B cell (primary cell): ENCODE data around the gene NUP210L. TPM values are rescaled to one million over a fixed set of nuclear protein-coding genes. Genes with fewer than 3 reads are reported as not detected.
"Not testable (repeated sequence)": the region's sequence is repeated elsewhere in the genome, so short reads cannot be mapped to it uniquely, and the experiment has no call there.

Experiments used
- ATAC-seq: fragments of 200-7000 bp; cut with Tn5 transposase; one replicate; pipeline ENCODE4 v1.10.0; 2021; ENCODE audit warnings: low read depth, mild to moderate bottlenecking, moderate number of reproducible peaks, moderate library complexity
- CTCF ChIA-PET: fragments of 350-600 bp; sonication (Branson Sonifier 250); formaldehyde crosslinking; loops from one replicate; lab custom pipeline; 2021; ENCODE audit warnings: antibody characterized with exemption, inconsistent platforms; lab: Charles Lee
- POLR2A ChIA-PET: fragments of 350-600 bp; sonication (Branson Sonifier 250); formaldehyde crosslinking; loops from one replicate; lab custom pipeline; 2021; ENCODE audit warnings: antibody characterized with exemption; lab: Charles Lee
- DNase-seq: peaks from one replicate; pipeline ENCODE4 v3.0.0; 2013
- H2AFZ ChIP-seq: 2 replicates; pipeline ENCODE4 v1.6.1; 2012; ENCODE audit warnings: mild to moderate bottlenecking, low read depth, low read length; ENCODE audit not compliant: insufficient read depth, poor library complexity, severe bottlenecking
- H3K27ac ChIP-seq, 2 donors: 1 replicate in 1 of 2; 2 replicates in 1 of 2; pipeline ENCODE4 v1.5.1; 2012 to 2013; ENCODE audit warnings: low read length in 2 of 2, mild to moderate bottlenecking in 2 of 2, moderate library complexity in 1 of 2
- H3K27me3 ChIP-seq, 4 experiments: fragments of 200-600 bp in 1 of 4; sonication (generic) in 1 of 4; replicated peaks in 1 of 4; 1 replicate in 2 of 4; 2 replicates in 2 of 4; pipeline versions ENCODE4 v1.6.1 to v1.7.0; 2013 to 2016; ENCODE audit warnings: low read length in 3 of 4, mild to moderate bottlenecking in 2 of 4, mixed read lengths in 1 of 4, moderate library complexity in 1 of 4; ENCODE audit not compliant: insufficient read depth in 4 of 4, control insufficient read depth in 3 of 4; ENCODE audit errors: control extremely low read depth in 1 of 4
- H3K36me3 ChIP-seq, 2 experiments: replicated peaks in 1 of 2; 1 replicate in 1 of 2; 2 replicates in 1 of 2; pipeline versions ENCODE4 v1.6.1 to v1.7.1; 2013; ENCODE audit warnings: low read length in 1 of 2; ENCODE audit not compliant: insufficient read depth in 2 of 2, control insufficient read depth in 1 of 2; ENCODE audit errors: control extremely low read depth in 1 of 2, extremely low read depth in 1 of 2
- H3K4me1 ChIP-seq, 2 donors: fragments of 200-600 bp in 1 of 2; sonication (generic) in 1 of 2; 1 replicate in 1 of 2; 2 replicates in 1 of 2; pipeline versions ENCODE4 v1.5.1 to v1.6.1; 2013 to 2017; ENCODE audit warnings: low read length in 2 of 2; ENCODE audit not compliant: control insufficient read depth in 2 of 2, insufficient read depth in 2 of 2
- H3K4me2 ChIP-seq: replicated peaks from 2 replicates; pipeline ENCODE3; 2012; ENCODE audit warnings: mild to moderate bottlenecking, low read depth, low read length; ENCODE audit not compliant: poor library complexity, severe bottlenecking
- H3K4me3 ChIP-seq, 5 experiments: fragments of 200-600 bp in 1 of 5; sonication (generic) in 1 of 5; 1 replicate in 3 of 5; 2 replicates in 2 of 5; pipeline versions ENCODE4 v1.5.1 to v1.7.0; 2011 to 2016; ENCODE audit warnings: low read length in 4 of 5, mild to moderate bottlenecking in 4 of 5, low read depth in 2 of 5, control low read depth in 1 of 5, moderate library complexity in 1 of 5; ENCODE audit not compliant: insufficient read depth in 1 of 5; ENCODE audit errors: control extremely low read depth in 1 of 5, extremely low read depth in 1 of 5
- H3K79me2 ChIP-seq: fragments of 200-600 bp; sonication (generic); one replicate; pipeline ENCODE4 v1.6.0; 2016; ENCODE audit warnings: low read length; ENCODE audit not compliant: control insufficient read depth, insufficient read depth
- H3K9ac ChIP-seq: fragments of 200-600 bp; sonication (generic); 2 replicates; pipeline ENCODE4 v1.6.1; 2017; ENCODE audit warnings: mild to moderate bottlenecking, low read length, moderate library complexity
- H3K9me3 ChIP-seq, 3 donors: one replicate each; pipeline versions ENCODE4 v1.6.1 to v1.7.1; 2013; ENCODE audit warnings: low read length in 2 of 3; ENCODE audit not compliant: control insufficient read depth in 2 of 3, insufficient read depth in 1 of 3; ENCODE audit errors: control extremely low read depth in 1 of 3
- H4K20me1 ChIP-seq: 2 replicates; pipeline ENCODE4 v1.6.0; 2012; ENCODE audit warnings: mild to moderate bottlenecking, low read length; ENCODE audit not compliant: insufficient read depth, control insufficient read depth, poor library complexity, severe bottlenecking
- H3K27ac Mint-ChIP-seq: one replicate; pipeline ENCODE4 v1.8.0; 2021; ENCODE audit warnings: mixed read lengths
- H3K27me3 Mint-ChIP-seq: one replicate; pipeline ENCODE4 v1.8.0; 2021; ENCODE audit warnings: mixed read lengths
- H3K4me1 Mint-ChIP-seq: one replicate; pipeline ENCODE4 v1.8.0; 2021; ENCODE audit warnings: mixed read lengths
- H3K4me3 Mint-ChIP-seq: one replicate; pipeline ENCODE4 v1.8.0; 2021; ENCODE audit warnings: mixed read lengths
- H3K9me3 Mint-ChIP-seq: one replicate; pipeline ENCODE4 v1.8.0; 2022; ENCODE audit warnings: mixed read lengths; ENCODE audit not compliant: insufficient read depth
- EZH2 ChIP-seq: IDR thresholded peaks from 2 replicates; pipeline ENCODE4 v1.6.1; 2012; ENCODE audit warnings: borderline replicate concordance, low read depth, mild to moderate bottlenecking, moderate library complexity, low read length; ENCODE audit not compliant: insufficient read depth, poor library complexity, severe bottlenecking
- WGBS: methylation state at CpG from one replicate; pipeline ENCODE4 v1.1.5; 2013; ENCODE audit warnings: missing lambda C conversion rate; ENCODE audit not compliant: insufficient coverage; 5-methylcytosine and 5-hydroxymethylcytosine counted together
- intact Hi-C: fragments of 100-400 bp; cut with micrococcal nuclease; formaldehyde crosslinking; loops from one replicate; pipeline ENCODE4 v1.10.0; 2022
- polyA plus RNA-seq: library from polyadenylated mRNA; depleted of rRNA; stranded (reverse); fragments of >200 nt; gene quantifications from 2 replicates; pipeline ENCODE4 v1.2.3, GENCODE V29; 2012
- total RNA-seq, 2 donors: library from RNA; stranded (reverse); fragments of 120-200 nt in 1 of 2; gene quantifications; 1 replicate in 1 of 2; 2 replicates in 1 of 2; pipeline versions ENCODE4 v1.2.3 to v1.2.4, GENCODE V29; 2013 to 2022
- TF ChIP-seq, protein P1 (sequence below): fragments of 200-600 bp; IDR thresholded peaks from one replicate; pipeline ENCODE4 v1.8.0; 2022; ENCODE audit warnings: antibody characterized with exemption, mild to moderate bottlenecking

Gene NUP210L
- total and polyA plus RNA-seq, 2 donors (not counting 1 experiment from before 2014, with no cell fraction given): 0.04 to 0.20 TPM

GRCh38 chr1:154104433-154105082 is 50.3 kb downstream of the NUP210L start:
- Histone ChIP-seq H3K4me2 (no peak overlapping the region), H3K9me3 (no peaks in the 10 kb centered on the region), H3K27ac (no peak overlapping the region), H4K20me1 (no peaks in the 10 kb centered on the region), H3K4me3 (no peak overlapping the region), H3K27me3 (no peaks in the 10 kb centered on the region), H3K36me3 (no peaks in the 10 kb centered on the region), H3K9ac (no peak overlapping the region), H2AFZ (no peak overlapping the region), H3K4me1 (no peaks in the 10 kb centered on the region), H3K79me2 (no peaks in the 10 kb centered on the region)
- Mint-ChIP-seq H3K9me3 (no peaks in the 10 kb centered on the region), H3K4me1 (no peaks in the 10 kb centered on the region), H3K27me3 (peaks cover 7% of the 10 kb centered on the region), H3K27ac (no peak overlapping the region), H3K4me3 (no peak overlapping the region)
- intact Hi-C loops: no loop called here
- TF ChIP-seq, protein P1, sequence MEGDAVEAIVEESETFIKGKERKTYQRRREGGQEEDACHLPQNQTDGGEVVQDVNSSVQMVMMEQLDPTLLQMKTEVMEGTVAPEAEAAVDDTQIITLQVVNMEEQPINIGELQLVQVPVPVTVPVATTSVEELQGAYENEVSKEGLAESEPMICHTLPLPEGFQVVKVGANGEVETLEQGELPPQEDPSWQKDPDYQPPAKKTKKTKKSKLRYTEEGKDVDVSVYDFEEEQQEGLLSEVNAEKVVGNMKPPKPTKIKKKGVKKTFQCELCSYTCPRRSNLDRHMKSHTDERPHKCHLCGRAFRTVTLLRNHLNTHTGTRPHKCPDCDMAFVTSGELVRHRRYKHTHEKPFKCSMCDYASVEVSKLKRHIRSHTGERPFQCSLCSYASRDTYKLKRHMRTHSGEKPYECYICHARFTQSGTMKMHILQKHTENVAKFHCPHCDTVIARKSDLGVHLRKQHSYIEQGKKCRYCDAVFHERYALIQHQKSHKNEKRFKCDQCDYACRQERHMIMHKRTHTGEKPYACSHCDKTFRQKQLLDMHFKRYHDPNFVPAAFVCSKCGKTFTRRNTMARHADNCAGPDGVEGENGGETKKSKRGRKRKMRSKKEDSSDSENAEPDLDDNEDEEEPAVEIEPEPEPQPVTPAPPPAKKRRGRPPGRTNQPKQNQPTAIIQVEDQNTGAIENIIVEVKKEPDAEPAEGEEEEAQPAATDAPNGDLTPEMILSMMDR: no peak
- no peak for TF ChIP-seq EZH2
- no peak for ATAC-seq
- no peak for DNase-seq
- WGBS: 89% methylated on average over 3 of the region's 3 CpGs
- ChIA-PET CTCF (no interaction called here), POLR2A (interaction anchor here (0.6 kb wide), 1 partner anchor 18 kb away, joined by 3 read pairs; no protein-coding TSS in a partner anchor)

- H3K27me3 Mint-ChIP-seq, POLR2A ChIA-PET, H3K9me3 ChIP-seq, H3K4me1 Mint-ChIP-seq, H3K79me2 ChIP-seq, CTCF ChIA-PET, H2AFZ ChIP-seq, H3K9me3 Mint-ChIP-seq, H3K4me1 ChIP-seq, H3K36me3 ChIP-seq, DNase-seq, H3K9ac ChIP-seq, H4K20me1 ChIP-seq, intact Hi-C loops, H3K4me3 Mint-ChIP-seq, H3K27me3 ChIP-seq, H3K4me3 ChIP-seq, H3K27ac Mint-ChIP-seq, H3K27ac ChIP-seq, H3K4me2 ChIP-seq, ATAC-seq: not testable (repeated sequence)
- WGBS: 99% methylated on average over 5 of the region's 5 CpGs
Observed at GRCh38 chr1:154100141-154100540, 54.7 kb downstream of the NUP210L start.
